Epithelial cell of prostate (primary cell): ENCODE data around the gene IMMP2L.

Experiments
- DNase-seq: peaks from one replicate; pipeline ENCODE4 v3.0.0-alpha.2; 2011; ENCODE audit warnings: low read depth, low spot score
- H3K27ac ChIP-seq: fragments of 450-650 bp; 2 replicates; pipeline ENCODE4 v1.5.1; 2017; ENCODE audit warnings: mild to moderate bottlenecking

IMMP2L gene

GRCh38 chr7:111560773-111561653, 1.3 kb downstream of the IMMP2L start:
- H3K27ac ChIP-seq, result peak overlapping the region; percentile 54
- DNase-seq, result no peak

GRCh38 chr7:111558991-111559390, 3.3 kb downstream of the IMMP2L start:
- no peak for DNase-seq
- H3K27ac ChIP-seq, result no peak overlapping the region

- no peak overlapping the region for H3K27ac ChIP-seq
- DNase-seq, result no peak
Observed at GRCh38 chr7:111556977-111557376, 5.3 kb downstream of the IMMP2L start.

GRCh38 chr7:111554086-111554485, 8.2 kb downstream of the IMMP2L start:
- DNase-seq, result no peak
- H3K27ac ChIP-seq, result no peak overlapping the region

- no peak for DNase-seq
- H3K27ac ChIP-seq, result no peak overlapping the region
Observed at GRCh38 chr7:111541067-111541466, 21.2 kb downstream of the IMMP2L start.

GRCh38 chr7:111540199-111540815, 22.0 kb downstream of the IMMP2L start:
- DNase-seq, result no peak
- no peak overlapping the region for H3K27ac ChIP-seq

- DNase-seq, result no peak
- no peak overlapping the region for H3K27ac ChIP-seq
Observed at GRCh38 chr7:111537134-111537533, 25.2 kb downstream of the IMMP2L start.

GRCh38 chr7:111535142-111535870, 27.0 kb downstream of the IMMP2L start:
- no peak for DNase-seq
- no peak overlapping the region for H3K27ac ChIP-seq

GRCh38 chr7:111532625-111533024, 29.7 kb downstream of the IMMP2L start:
- DNase-seq, result no peak
- no peak overlapping the region for H3K27ac ChIP-seq

- no peak for DNase-seq
Observed at GRCh38 chr7:111531993-111532392, 30.3 kb downstream of the IMMP2L start.

GRCh38 chr7:111530356-111530668, 32.0 kb downstream of the IMMP2L start:
- H3K27ac ChIP-seq, result no peak overlapping the region
- DNase-seq, result no peak

More at GRCh38 chr7:111531993-111532392, 30.3 kb downstream of the IMMP2L start:
- no peak overlapping the region for H3K27ac ChIP-seq

- no peak overlapping the region for H3K27ac ChIP-seq
- no peak for DNase-seq
Observed at GRCh38 chr7:111529507-111530355, 32.6 kb downstream of the IMMP2L start.

GRCh38 chr7:111528331-111528730, 34.0 kb downstream of the IMMP2L start:
- DNase-seq, result no peak
- H3K27ac ChIP-seq, result no peak overlapping the region

GRCh38 chr7:111527545-111527944, 34.7 kb downstream of the IMMP2L start:
- no peak for DNase-seq
- H3K27ac ChIP-seq, result no peak overlapping the region

GRCh38 chr7:111525100-111525499, 37.2 kb downstream of the IMMP2L start:
- no peak for DNase-seq

GRCh38 chr7:111521660-111522059, 40.6 kb downstream of the IMMP2L start:
- H3K27ac ChIP-seq, result no peak overlapping the region
- DNase-seq, result no peak

More at GRCh38 chr7:111525100-111525499, 37.2 kb downstream of the IMMP2L start:
- H3K27ac ChIP-seq, result no peak overlapping the region

- no peak for DNase-seq
- no peak overlapping the region for H3K27ac ChIP-seq
Observed at GRCh38 chr7:111518264-111518663, 44.0 kb downstream of the IMMP2L start.

GRCh38 chr7:111517549-111517951, 44.7 kb downstream of the IMMP2L start:
- DNase-seq, result no peak
- H3K27ac ChIP-seq, result peak overlapping the region; percentile 54

- H3K27ac ChIP-seq, result peak overlapping the region; percentile 54
- peak; percentile 53 for DNase-seq
Observed at GRCh38 chr7:111516612-111517011, 45.7 kb downstream of the IMMP2L start.

- H3K27ac ChIP-seq, result no peak overlapping the region
Observed at GRCh38 chr7:111513566-111513965, 48.7 kb downstream of the IMMP2L start.

More at GRCh38 chr7:111513566-111513965, 48.7 kb downstream of the IMMP2L start:
- no peak for DNase-seq
